Measurements from ENCODE around the gene TRIM24. TPM values are rescaled to one million over a fixed set of nuclear protein-coding genes. Genes with fewer than 3 reads are reported as not detected.

The TRIM24 gene
- total and polyA plus RNA-seq, 2 donors from 2014 or later, result 7.6 to 16.8 TPM

DNA sequence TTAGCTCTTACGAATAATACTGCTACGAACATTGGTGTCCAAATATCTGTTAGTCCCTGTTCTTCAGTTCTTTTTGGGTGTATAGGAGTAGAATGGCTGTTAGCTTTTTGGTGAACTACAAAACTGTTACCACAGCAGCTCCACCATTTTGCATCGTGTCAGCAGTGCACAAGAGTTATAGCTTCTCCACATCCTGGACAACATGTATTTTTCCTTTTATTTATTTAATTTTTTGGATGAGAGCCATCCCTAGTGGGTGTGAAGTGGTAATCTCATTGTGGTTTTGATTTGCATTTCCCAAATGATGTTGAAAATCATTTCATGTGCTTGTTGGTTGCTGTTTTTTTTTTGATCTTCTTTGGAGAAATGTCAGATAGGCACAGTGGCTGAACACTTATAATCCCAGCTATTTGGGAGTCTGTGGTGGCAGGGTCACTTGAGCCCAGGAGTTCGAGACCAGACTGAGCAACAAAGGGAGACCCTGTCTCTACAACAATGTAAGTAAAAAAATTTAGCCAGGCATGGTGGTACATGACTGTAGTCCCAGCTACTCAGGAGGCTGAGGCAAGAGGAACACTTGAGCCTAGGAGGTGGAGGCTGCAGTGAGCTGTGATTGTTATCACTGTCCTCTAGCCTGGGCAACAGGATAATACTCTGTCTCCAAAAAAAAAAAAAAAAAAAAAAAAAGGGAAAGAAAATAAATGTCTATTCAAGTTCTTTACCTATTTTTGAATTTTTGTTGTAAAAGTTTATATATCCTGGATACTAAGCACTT, 31.7 kb downstream of the TRIM24 start:
- Histone ChIP-seq H3K27me3 (ENCODE audit: control insufficient read depth, insufficient read depth, low read length) (no peaks in the 10 kb centered on the region), H3K9me3 (ENCODE audit: control insufficient read depth in 2 of 3, insufficient read depth in 1 of 3, low read length in 3 of 3) (no peaks in the 10 kb centered on the region), H3K36me3 (ENCODE audit: control insufficient read depth in 2 of 3, insufficient read depth in 3 of 3, low read length in 3 of 3) (no peaks in the 10 kb centered on the region), H3K4me1 (ENCODE audit: control insufficient read depth in 2 of 3, insufficient read depth in 2 of 3, low read depth in 1 of 3, low read length in 3 of 3) (no peaks in the 10 kb centered on the region), H3K4me3 (ENCODE audit: low read length in 3 of 3) (no peak overlapping the region), H3K27ac (ENCODE audit: low read depth in 2 of 2, low read length in 2 of 2) (no peak overlapping the region), H3K9ac (ENCODE audit: low read length in 3 of 3) (no peak overlapping the region)
- TF ChIP-seq, protein P1, sequence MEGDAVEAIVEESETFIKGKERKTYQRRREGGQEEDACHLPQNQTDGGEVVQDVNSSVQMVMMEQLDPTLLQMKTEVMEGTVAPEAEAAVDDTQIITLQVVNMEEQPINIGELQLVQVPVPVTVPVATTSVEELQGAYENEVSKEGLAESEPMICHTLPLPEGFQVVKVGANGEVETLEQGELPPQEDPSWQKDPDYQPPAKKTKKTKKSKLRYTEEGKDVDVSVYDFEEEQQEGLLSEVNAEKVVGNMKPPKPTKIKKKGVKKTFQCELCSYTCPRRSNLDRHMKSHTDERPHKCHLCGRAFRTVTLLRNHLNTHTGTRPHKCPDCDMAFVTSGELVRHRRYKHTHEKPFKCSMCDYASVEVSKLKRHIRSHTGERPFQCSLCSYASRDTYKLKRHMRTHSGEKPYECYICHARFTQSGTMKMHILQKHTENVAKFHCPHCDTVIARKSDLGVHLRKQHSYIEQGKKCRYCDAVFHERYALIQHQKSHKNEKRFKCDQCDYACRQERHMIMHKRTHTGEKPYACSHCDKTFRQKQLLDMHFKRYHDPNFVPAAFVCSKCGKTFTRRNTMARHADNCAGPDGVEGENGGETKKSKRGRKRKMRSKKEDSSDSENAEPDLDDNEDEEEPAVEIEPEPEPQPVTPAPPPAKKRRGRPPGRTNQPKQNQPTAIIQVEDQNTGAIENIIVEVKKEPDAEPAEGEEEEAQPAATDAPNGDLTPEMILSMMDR (IDR thresholded peaks at IDR 0.05; ENCODE audit: borderline replicate concordance, extremely low read depth, insufficient read depth), result no peak
- DNase-seq (no peak), FAIRE-seq (no peak)
- intact Hi-C loops (cut with DNase I), result no loop called here

DNA sequence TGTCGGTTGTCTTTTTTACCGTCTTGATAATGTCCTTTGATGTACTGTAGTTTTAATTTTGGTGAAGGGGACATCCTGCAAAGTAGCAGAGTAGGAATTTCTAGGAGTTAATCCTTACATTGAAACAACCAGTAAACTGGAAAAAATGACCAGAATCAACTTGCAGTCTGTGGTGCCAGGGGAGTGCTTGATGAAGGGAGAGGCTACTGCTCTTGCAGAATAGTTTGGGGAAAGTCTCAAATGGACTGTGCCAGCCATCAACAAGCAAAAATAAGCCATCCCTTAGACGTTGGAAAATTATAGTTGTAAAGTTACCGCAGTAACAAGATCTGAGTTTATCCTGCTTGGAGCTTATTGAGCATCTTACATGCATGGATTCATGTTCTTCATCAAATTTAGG, 32.4 kb downstream of the TRIM24 start:
- FAIRE-seq, result no peak

GRCh38 chr7:138493535-138493934, 33.5 kb downstream of the TRIM24 start:
- TF ChIP-seq, protein P1 (IDR thresholded peaks at IDR 0.05; ENCODE audit: borderline replicate concordance, extremely low read depth, insufficient read depth), result no peak

More for the DNA sequence above, 32.4 kb downstream of the TRIM24 start:
- H3K4me3 ChIP-seq (ENCODE audit: low read length in 3 of 3), result no peak overlapping the region
- H3K27me3 ChIP-seq (ENCODE audit: control insufficient read depth, insufficient read depth, low read length), result no peaks in the 10 kb centered on the region
- TF ChIP-seq, protein P1 (IDR thresholded peaks at IDR 0.05; ENCODE audit: borderline replicate concordance, extremely low read depth, insufficient read depth), result no peak
- intact Hi-C loops (cut with DNase I), result no loop called here
- H3K27ac ChIP-seq (ENCODE audit: low read depth in 2 of 2, low read length in 2 of 2), result no peak overlapping the region
- H3K9me3 ChIP-seq (ENCODE audit: control insufficient read depth in 2 of 3, insufficient read depth in 1 of 3, low read length in 3 of 3), result no peaks in the 10 kb centered on the region
- DNase-seq, result no peak
- H3K36me3 ChIP-seq (ENCODE audit: control insufficient read depth in 2 of 3, insufficient read depth in 3 of 3, low read length in 3 of 3), result no peaks in the 10 kb centered on the region
- no peak overlapping the region for H3K9ac ChIP-seq (ENCODE audit: low read length in 3 of 3)
- H3K4me1 ChIP-seq (ENCODE audit: control insufficient read depth in 2 of 3, insufficient read depth in 2 of 3, low read depth in 1 of 3, low read length in 3 of 3), result no peaks in the 10 kb centered on the region

More at GRCh38 chr7:138493535-138493934, 33.5 kb downstream of the TRIM24 start:
- no peaks in the 10 kb centered on the region for H3K9me3 ChIP-seq (ENCODE audit: control insufficient read depth in 2 of 3, insufficient read depth in 1 of 3, low read length in 3 of 3)
- no peaks in the 10 kb centered on the region for H3K4me1 ChIP-seq (ENCODE audit: control insufficient read depth in 2 of 3, insufficient read depth in 2 of 3, low read depth in 1 of 3, low read length in 3 of 3)
- H3K27me3 ChIP-seq (ENCODE audit: control insufficient read depth, insufficient read depth, low read length), result no peaks in the 10 kb centered on the region
- H3K27ac ChIP-seq (ENCODE audit: low read depth in 2 of 2, low read length in 2 of 2), result no peak overlapping the region
- FAIRE-seq (no peak), DNase-seq (no peak)
- H3K4me3 ChIP-seq (ENCODE audit: low read length in 3 of 3), result no peak overlapping the region
- intact Hi-C loops (cut with DNase I), result no loop called here
- H3K9ac ChIP-seq (ENCODE audit: low read length in 3 of 3), result no peak overlapping the region
- no peaks in the 10 kb centered on the region for H3K36me3 ChIP-seq (ENCODE audit: control insufficient read depth in 2 of 3, insufficient read depth in 3 of 3, low read length in 3 of 3)

Data from kidney (tissue), 14 donors.